ENCODE results near the gene EPM2A.

- no peak for TF ChIP-seq EZH2 (IDR thresholded peaks at IDR 0.05; ENCODE audit: borderline replicate concordance, insufficient read depth, low read length, poor library complexity, severe bottlenecking)
- TF ChIP-seq RAD21 (conservative IDR thresholded peaks at IDR 0.05), result no peak
- TF ChIP-seq CTCF (IDR thresholded peaks at IDR 0.05; ENCODE audit: poor library complexity, severe bottlenecking), result no peak
- TF ChIP-seq SMC3 (conservative IDR thresholded peaks at IDR 0.05; ENCODE audit: poor library complexity), result no peak
- TF ChIP-seq TAF1 (IDR thresholded peaks at IDR 0.05; ENCODE audit: low read depth), result no peak
- no peak for TF ChIP-seq EP300 (conservative IDR thresholded peaks at IDR 0.05; ENCODE audit: poor library complexity, severe bottlenecking)
- no peak for TF ChIP-seq REST (IDR thresholded peaks at IDR 0.05; ENCODE audit: borderline replicate concordance)
- TF ChIP-seq POLR2AphosphoS5 (IDR thresholded peaks at IDR 0.05), result no peak
Observed at GRCh38 chr6:145722190-145722589, 13.1 kb downstream of the EPM2A start.
